DND-41 (cell line): ENCODE measurements around the gene NCK2.

Experiments used
- ATAC-seq: fragments of 200-7000 bp; cut with Tn5 transposase; 3 replicates; pipeline ENCODE4 v1.9.1; 2021; ENCODE audit warnings: low read depth; ENCODE audit not compliant: insufficient read depth
- DNase-seq: peaks from one replicate; pipeline ENCODE4 v3.0.0-alpha.2; 2020
- H2AFZ ChIP-seq: 2 replicates; pipeline ENCODE4 v1.6.0; 2012; ENCODE audit warnings: low read depth, low read length
- H3K27ac ChIP-seq: 2 replicates; pipeline ENCODE4 v1.5.1; 2012; ENCODE audit warnings: low read length, inconsistent platforms
- H3K27me3 ChIP-seq: fragments of 200-600 bp; sonication (generic); 2 replicates; pipeline ENCODE4 v1.6.0; 2012; ENCODE audit warnings: low read length, mild to moderate bottlenecking, inconsistent platforms; ENCODE audit not compliant: insufficient read depth, poor library complexity
- H3K36me3 ChIP-seq: 2 replicates; pipeline ENCODE4 v1.5.1; 2012; ENCODE audit warnings: low read length, inconsistent platforms; ENCODE audit not compliant: insufficient read depth
- H3K4me1 ChIP-seq: 2 replicates; pipeline ENCODE4 v1.5.1; 2012; ENCODE audit warnings: mild to moderate bottlenecking, low read length; ENCODE audit not compliant: insufficient read depth
- H3K4me2 ChIP-seq: 2 replicates; pipeline ENCODE4 v1.6.0; 2012; ENCODE audit warnings: mild to moderate bottlenecking, moderate library complexity, low read length, inconsistent platforms; ENCODE audit not compliant: insufficient read depth
- H3K4me3 ChIP-seq, 2 experiments: fragments of 200-600 bp in 1 of 2; shearing (Covaris generic) in 1 of 2; 2 replicates each; pipeline ENCODE4 v1.5.1; 2012 to 2016; ENCODE audit warnings: inconsistent platforms in 2 of 2, low read length in 2 of 2, mild to moderate bottlenecking in 2 of 2, low read depth in 1 of 2, moderate library complexity in 1 of 2
- H3K79me2 ChIP-seq: 2 replicates; pipeline ENCODE4 v1.6.0; 2012; ENCODE audit warnings: low read length, inconsistent platforms; ENCODE audit not compliant: insufficient read depth
- H3K9ac ChIP-seq: 2 replicates; pipeline ENCODE4 v1.6.0; 2012; ENCODE audit warnings: low read depth, mild to moderate bottlenecking, inconsistent platforms, low read length, moderate library complexity
- H3K9me3 ChIP-seq: 2 replicates; pipeline ENCODE4 v1.5.1; 2012; ENCODE audit warnings: low read length, moderate library complexity, mild to moderate bottlenecking, inconsistent platforms; ENCODE audit not compliant: insufficient read depth, severe bottlenecking
- H4K20me1 ChIP-seq: 2 replicates; pipeline ENCODE4 v1.6.0; 2012; ENCODE audit warnings: low read length; ENCODE audit not compliant: insufficient read depth
- CTCF ChIP-seq: IDR thresholded peaks from 2 replicates; pipeline ENCODE4 v1.5.1; 2012; ENCODE audit warnings: borderline replicate concordance, low read length, moderate library complexity, mild to moderate bottlenecking; ENCODE audit not compliant: poor library complexity, severe bottlenecking; ENCODE audit errors: extremely low read depth
- EZH2 ChIP-seq: IDR thresholded peaks from 3 replicates; pipeline ENCODE4 v1.6.1; 2012; ENCODE audit warnings: borderline replicate concordance, low read depth, mild to moderate bottlenecking, moderate library complexity, low read length, inconsistent platforms; ENCODE audit not compliant: severe bottlenecking

Gene NCK2

DNA sequence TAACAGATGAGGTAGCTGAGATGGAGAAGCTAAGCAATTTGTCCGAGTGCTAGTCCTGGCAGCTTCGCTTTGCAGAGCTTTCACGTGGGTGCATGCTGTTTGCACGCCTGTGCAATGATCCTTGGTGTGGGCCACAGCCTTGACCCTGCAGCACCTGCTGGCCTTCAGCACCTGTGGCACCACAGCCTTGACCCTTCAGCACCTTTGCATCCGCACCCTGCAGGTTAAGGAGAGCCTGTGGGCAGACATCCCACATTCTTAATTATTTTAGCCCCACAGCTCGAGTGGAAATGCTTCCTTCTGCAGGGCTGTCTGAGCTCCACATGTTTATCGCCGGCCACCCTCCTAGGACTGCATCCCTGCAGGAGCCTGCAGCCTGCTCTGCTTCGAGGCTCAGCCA lies 19.3 kb downstream of the NCK2 start:
- Histone ChIP-seq H3K9me3 (no peaks in the 10 kb centered on the region), H4K20me1 (peaks cover 74% of the 10 kb centered on the region), H3K79me2 (peaks cover 99% of the 10 kb centered on the region), H3K4me1 (peaks cover 9% of the 10 kb centered on the region), H3K27me3 (no peaks in the 10 kb centered on the region), H3K4me2 (no peak overlapping the region), H3K36me3 (peaks cover 15% of the 10 kb centered on the region), H3K4me3 (no peak overlapping the region), H2AFZ (no peak overlapping the region), H3K27ac (no peak overlapping the region), H3K9ac (no peak overlapping the region)
- ATAC-seq (no peak), DNase-seq (no peak)
- TF ChIP-seq EZH2 (no peak), CTCF (no peak)

DNA sequence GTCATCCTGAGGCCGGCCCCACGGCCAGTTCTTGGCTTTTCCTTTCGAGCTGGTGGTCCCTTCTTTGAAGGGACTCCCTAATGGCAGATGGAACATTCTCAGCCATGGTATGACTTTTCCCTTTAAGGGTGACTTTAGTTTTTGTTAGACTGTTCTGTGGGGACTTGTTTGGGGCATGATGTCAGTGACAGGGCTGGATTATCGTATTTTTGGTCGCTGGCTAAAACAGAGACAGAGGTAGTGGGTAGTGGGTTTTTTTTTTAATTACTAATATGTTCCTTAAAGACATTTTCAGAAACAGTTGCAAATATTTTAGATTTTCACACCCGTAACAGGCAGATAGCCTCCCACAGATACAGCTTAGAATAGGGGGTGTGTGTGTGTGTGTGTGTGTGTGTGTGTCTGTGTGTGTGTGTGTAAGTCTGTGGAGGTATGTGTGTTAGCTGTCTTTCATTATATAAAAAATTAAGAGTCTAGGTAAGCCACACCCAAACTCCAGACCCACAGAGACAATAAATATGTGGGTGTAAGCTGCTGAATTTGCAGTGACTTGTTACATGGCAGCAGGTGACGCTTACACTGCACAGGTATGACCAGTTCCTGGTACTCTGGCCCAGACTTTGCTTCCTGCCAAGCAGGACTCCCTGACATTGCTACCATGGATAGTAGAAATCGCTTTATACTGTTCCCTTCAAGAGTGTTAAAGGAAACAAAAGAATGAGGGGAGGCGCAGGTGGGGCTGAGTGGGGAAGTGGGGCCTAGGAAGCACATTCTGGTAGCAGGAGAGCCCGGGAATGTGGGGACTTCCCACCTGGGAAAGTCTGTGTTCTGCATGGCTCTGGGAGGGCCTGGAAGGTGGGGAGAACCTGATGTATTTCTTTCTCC lies 20.9 kb downstream of the NCK2 start:
- Histone ChIP-seq H3K4me3 (no peak overlapping the region), H2AFZ (no peak overlapping the region), H3K4me1 (peaks cover 25% of the 10 kb centered on the region), H3K4me2 (no peak overlapping the region), H4K20me1 (peaks cover 68% of the 10 kb centered on the region), H3K9me3 (no peaks in the 10 kb centered on the region), H3K27me3 (no peaks in the 10 kb centered on the region), H3K79me2 (peaks cover 99% of the 10 kb centered on the region), H3K9ac (no peak overlapping the region), H3K36me3 (peaks cover 15% of the 10 kb centered on the region), H3K27ac (no peak overlapping the region)
- no peak for ATAC-seq
- TF ChIP-seq EZH2 (no peak), CTCF (no peak)
- DNase-seq: no peak

DNA sequence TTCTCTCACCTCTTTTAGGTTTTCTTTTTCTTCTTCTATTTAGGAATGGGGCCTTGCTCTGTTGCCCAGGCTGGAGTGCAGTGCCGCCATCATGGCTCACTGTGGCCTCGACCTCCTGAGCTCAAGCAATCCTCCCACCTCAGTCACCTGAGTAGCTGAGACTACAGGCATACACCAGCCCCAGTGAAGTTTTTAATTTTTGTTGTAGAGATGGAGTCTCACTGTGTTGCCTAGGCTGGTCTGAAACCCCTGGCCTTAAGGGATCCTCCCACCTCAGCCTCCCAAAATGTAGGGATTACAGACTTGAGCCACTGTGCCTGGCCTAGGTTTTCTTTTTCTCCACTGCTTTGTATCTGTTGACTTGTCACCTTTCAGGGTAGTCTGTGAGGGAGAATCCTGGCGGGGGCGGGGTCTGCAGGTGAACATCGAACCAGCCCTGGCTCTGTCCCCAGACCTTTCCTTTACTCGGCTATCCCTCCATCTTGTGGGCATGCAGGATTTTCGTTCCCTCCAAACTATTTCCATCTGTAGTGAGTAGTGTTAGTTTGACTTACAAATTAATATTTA lies 21.7 kb downstream of the NCK2 start:
- Histone ChIP-seq H3K9ac (no peak overlapping the region), H3K27me3 (no peaks in the 10 kb centered on the region), H3K4me2 (no peak overlapping the region), H3K27ac (no peak overlapping the region), H3K4me1 (peaks cover 25% of the 10 kb centered on the region), H3K79me2 (peaks cover 96% of the 10 kb centered on the region), H3K36me3 (peaks cover 15% of the 10 kb centered on the region), H4K20me1 (peaks cover 62% of the 10 kb centered on the region), H2AFZ (no peak overlapping the region), H3K4me3 (no peak overlapping the region), H3K9me3 (no peaks in the 10 kb centered on the region)
- DNase-seq (no peak), ATAC-seq (no peak)
- TF ChIP-seq EZH2 (no peak), CTCF (no peak)
